ENCODE data around the gene PHKA2. TPM values are rescaled to one million over a fixed set of nuclear protein-coding genes. Genes with fewer than 3 reads are reported as not detected.

PHKA2 gene
- total RNA-seq, 1 experiment from 2014 or later = 24.6 TPM

GRCh38 chrX:18885328-18886004 is 98.4 kb downstream of the PHKA2 start:
- H3K27ac ChIP-seq (ENCODE audit: low read length) = no peak overlapping the region
- ATAC-seq = no peak
- ChIA-PET CTCF (interaction anchor here (0.6 to 1.2 kb wide), 2 partner anchors 28 to 121 kb away, joined by 3 to 17 read pairs; no protein-coding TSS in a partner anchor), POLR2A (ENCODE audit: unreplicated experiment) (no interaction called here)
- H3K4me1 ChIP-seq (ENCODE audit: insufficient read depth, low read length) = peaks cover 20% of the 10 kb centered on the region
- H4K20me1 ChIP-seq (ENCODE audit: low read length) = no peaks in the 10 kb centered on the region
- H3K9me3 ChIP-seq (ENCODE audit: low read length) = no peaks in the 10 kb centered on the region
- no peaks in the 10 kb centered on the region for H3K79me2 ChIP-seq (ENCODE audit: low read length)
- H3K4me2 ChIP-seq (ENCODE audit: low read length) = peak overlapping the region; percentile 87
- no peak overlapping the region for H3K9ac ChIP-seq (ENCODE audit: low read length)
- intact Hi-C loops (cut with micrococcal nuclease) = loop anchor here (1.0 to 5.0 kb wide), 4 partner anchors 183 to 493 kb away; no protein-coding TSS in a partner anchor
- peak overlapping the region; percentile 66 for H3K4me3 ChIP-seq (ENCODE audit: low read length)
- no peak for DNase-seq
- no TSS peak for BruUV-seq (replicated peaks)
- H3K36me3 ChIP-seq (ENCODE audit: low read depth, low read length) = no peaks in the 10 kb centered on the region
- H2AFZ ChIP-seq (ENCODE audit: low read length) = peak overlapping the region; percentile 85; the same call in 1 of the 2 replicates
- TF ChIP-seq EZH2phosphoT487 (IDR thresholded peaks at IDR 0.05; ENCODE audit: borderline replicate concordance, low read length) (no peak), EZH2 (IDR thresholded peaks at IDR 0.05; ENCODE audit: low read length, unreplicated experiment) (no peak), CTCF (conservative IDR thresholded peaks at IDR 0.05; ENCODE audit: low read depth, low read length) (no peak)
- H3K27me3 ChIP-seq (ENCODE audit: low read length) = no peaks in the 10 kb centered on the region
- no peaks in the 10 kb centered on the region for H3F3A ChIP-seq (ENCODE audit: low read length, unreplicated experiment)
- no peaks in the 10 kb centered on the region for H3K9me2 ChIP-seq (replicated peaks; ENCODE audit: low read length)

- no peak overlapping the region for H3K4me2 ChIP-seq (ENCODE audit: low read length)
- peaks cover 20% of the 10 kb centered on the region for H3K4me1 ChIP-seq (ENCODE audit: insufficient read depth, low read length)
- no peaks in the 10 kb centered on the region for H3K36me3 ChIP-seq (ENCODE audit: low read depth, low read length)
- H2AFZ ChIP-seq (ENCODE audit: low read length) = no peak overlapping the region
- H3K27me3 ChIP-seq (ENCODE audit: low read length) = no peaks in the 10 kb centered on the region
- H3K27ac ChIP-seq (ENCODE audit: low read length) = no peak overlapping the region
- no peak overlapping the region for H3K4me3 ChIP-seq (ENCODE audit: low read length)
- no peaks in the 10 kb centered on the region for H4K20me1 ChIP-seq (ENCODE audit: low read length)
- BruUV-seq (replicated peaks) = no TSS peak
- ATAC-seq (no peak), DNase-seq (no peak)
- intact Hi-C loops (cut with micrococcal nuclease) = loop anchor here (5.0 kb wide), 2 partner anchors 183 to 493 kb away; no protein-coding TSS in a partner anchor
- H3K9me3 ChIP-seq (ENCODE audit: low read length) = no peaks in the 10 kb centered on the region
- H3F3A ChIP-seq (ENCODE audit: low read length, unreplicated experiment) = no peaks in the 10 kb centered on the region
- no peak for TF ChIP-seq EZH2phosphoT487 (IDR thresholded peaks at IDR 0.05; ENCODE audit: borderline replicate concordance, low read length)
- no peak for TF ChIP-seq EZH2 (IDR thresholded peaks at IDR 0.05; ENCODE audit: low read length, unreplicated experiment)
- no peak for TF ChIP-seq CTCF (conservative IDR thresholded peaks at IDR 0.05; ENCODE audit: low read depth, low read length)
- ChIA-PET CTCF (no interaction called here), POLR2A (ENCODE audit: unreplicated experiment) (no interaction called here)
- H3K79me2 ChIP-seq (ENCODE audit: low read length) = no peaks in the 10 kb centered on the region
- H3K9ac ChIP-seq (ENCODE audit: low read length) = no peak overlapping the region
- no peaks in the 10 kb centered on the region for H3K9me2 ChIP-seq (replicated peaks; ENCODE audit: low read length)
Measured at GRCh38 chrX:18884916-18885315, 99.0 kb downstream of the PHKA2 start.

All from PC-3 (cell line).